DMS114 treated with DMSO at 0.1 percent for 48 hours (cell line): ENCODE results near the gene CFI.

Experiments
- DNase-seq: peaks from one replicate; lab custom pipeline; 2025; ENCODE audit not compliant: unreplicated experiment; lab: John Stamatoyannopoulos, UW

CFI gene

DNA sequence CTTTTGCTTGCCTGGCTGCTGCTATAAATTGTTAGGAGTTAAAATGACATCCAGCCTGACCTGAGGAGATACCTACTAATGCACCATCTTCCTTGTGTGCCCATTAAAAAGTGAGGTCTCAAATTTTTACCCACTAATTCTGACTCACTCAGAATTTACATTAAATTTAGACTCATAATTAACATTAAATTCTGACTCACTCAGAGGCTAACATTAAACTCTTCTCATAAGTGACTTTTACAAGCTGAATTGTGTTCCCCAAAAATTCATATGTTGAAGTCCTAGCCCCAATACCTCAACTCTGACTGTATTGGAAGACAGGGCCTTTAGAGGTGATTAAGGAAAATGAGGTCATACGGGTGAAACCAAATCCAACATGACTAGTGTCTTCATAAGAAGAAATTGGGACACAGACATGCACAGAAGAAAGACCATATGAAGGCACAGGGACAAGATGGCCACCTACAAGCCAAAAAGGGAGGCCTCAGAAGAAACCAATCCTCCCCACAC is 110.3 kb downstream of the CFI start:
- DNase-seq = no peak
